GM19023 (cell line): ENCODE data around the gene CXCR5.

ENCODE experiments used
- ATAC-seq: cut with Tn5 transposase; IDR thresholded peaks from one replicate; pipeline ENCODE4 v1.9.1; 2021; ENCODE audit warnings: mild to moderate bottlenecking, moderate library complexity; ENCODE audit not compliant: unreplicated experiment

Gene CXCR5

DNA sequence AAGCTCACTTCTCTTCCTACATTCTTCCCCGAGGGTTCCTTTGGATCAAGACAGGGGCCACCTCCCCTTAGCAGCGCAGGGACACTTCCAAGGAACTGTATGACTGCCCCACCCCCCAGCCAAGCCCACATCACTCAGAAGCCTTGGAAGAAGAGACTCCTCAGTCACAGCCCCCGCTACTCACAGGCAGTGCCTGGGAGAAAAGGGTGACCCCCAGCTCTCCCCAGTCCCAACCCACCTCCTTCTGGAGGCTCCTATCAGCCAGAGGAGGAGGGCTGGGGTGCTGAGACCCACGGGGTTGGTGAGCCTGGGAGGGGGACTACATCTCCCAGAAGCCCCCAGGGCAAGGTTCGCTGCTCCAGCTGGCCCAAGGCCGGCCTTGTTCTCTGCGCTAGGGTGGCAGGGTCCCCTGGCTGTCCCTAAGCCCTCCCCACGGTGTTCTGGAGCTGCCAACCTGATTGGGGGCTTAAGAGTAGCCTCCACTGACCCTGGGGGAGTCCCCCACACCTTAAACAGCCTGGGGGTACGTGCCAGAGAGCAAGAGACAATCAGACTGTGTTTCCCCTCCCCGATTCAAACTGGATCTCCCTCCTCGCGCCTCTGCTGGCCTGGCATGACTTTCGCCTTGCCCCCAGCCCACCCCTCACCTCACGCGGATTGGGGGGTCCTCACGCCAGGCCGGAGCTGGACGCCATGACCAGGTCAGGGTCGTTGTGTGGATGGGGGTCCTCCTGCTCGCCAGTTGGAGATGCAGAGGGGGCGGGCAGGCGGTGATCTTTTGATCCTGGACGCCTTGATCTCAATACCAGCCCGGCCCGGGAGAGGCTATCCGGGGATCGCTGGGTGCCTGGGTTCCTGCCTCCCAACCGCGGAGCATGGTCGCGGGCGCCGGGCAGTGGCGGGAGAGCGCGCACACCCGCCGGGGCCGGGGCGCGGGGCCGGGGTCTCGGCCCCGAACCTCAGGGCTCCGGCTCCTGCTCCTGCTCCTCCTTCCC lies 41.2 kb downstream of the CXCR5 start:
- no peak for ATAC-seq

DNA sequence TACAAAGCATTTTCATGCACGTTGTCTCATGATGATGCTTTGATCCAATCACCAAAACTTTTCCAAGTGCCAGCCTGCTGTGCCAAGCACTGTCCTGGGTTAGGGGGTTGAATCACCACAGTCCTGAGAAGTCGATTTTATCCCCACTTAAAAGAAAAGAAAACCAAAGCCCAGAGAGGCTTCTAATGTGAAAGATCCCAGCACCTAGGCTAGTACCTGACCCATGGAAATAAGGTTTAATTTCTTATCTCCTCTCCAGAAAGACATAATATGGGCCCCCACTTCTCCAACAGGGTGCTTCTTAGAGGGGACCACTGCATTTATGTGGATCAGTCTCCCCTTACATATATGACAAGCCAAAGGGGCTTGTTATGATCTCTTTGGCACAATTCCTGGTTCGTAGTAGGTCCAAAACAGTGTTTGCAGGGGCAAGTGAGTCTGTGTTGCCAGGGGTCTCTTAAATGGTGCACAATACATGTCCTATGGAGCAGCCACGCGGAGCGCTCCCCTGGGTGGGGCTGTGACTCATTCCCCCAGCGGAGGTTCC lies 43.9 kb downstream of the CXCR5 start:
- ATAC-seq: no peak

DNA sequence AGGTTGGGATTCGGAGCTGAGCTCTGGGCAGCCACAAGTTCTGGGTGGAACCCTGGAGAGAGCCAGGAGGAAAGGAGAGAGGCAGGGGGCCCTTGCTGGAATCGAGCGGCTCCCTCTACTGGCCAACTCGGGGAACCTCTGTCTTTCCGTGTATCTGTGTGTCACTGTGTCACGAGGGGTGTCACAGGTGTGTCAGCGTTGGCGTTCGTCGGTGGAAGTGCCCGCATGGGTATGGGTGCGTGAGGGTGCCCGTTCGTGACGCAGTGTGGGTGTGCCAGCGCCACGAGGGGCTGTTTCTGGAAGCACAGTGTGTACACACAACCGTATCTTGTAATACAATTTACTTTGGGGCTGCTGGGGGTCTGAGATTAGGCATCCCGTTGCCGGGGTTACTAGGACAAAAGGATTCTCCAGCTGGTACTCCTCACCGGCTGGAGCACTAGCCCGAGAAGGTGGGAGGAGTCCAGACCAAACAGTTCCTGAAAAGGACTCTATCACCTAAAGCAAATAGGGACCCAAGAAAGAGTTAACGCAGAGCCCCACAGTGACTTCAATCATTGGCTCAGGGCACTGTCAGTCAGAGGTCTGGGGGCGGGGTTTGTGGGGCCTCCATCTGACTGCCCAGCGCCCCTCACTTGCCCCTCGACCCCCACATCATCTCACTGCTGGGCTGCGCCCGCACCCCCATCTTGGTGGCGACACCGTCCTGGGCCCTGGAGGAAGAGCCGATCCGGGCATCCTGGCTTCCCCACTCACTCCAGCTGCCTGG lies 44.6 kb downstream of the CXCR5 start:
- peak; percentile 42 for ATAC-seq

DNA sequence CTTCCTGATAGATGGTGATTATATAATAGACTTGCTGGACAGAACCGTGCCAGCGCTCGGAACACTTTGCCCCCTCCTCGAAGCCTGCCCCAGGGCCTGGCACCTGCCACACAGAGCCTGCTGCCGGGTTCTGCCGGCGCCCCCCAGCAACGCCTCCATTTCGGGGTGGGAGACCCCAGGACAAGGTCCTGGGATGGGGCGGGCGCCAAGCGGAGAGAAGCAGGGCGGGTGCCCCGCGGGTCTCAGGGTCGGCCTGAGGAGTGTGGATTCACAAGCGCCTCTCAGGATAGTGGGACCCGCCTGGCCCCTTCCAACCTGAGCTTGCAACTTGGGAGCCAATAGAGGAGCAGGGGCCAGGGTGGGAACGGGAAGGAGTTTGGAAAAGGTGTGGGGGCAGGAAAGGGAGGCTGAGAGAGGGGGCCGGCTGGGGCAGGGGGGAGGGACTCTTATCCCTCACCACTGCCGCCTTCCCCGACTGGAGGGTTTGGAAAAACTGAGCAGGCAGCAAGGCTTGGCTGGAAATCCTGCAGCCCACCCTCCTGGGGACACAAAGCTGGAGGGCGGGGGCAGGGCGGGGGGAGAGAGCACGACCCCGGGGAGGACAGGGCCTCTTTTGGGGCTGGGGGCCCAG lies 45.3 kb downstream of the CXCR5 start:
- ATAC-seq: no peak

DNA sequence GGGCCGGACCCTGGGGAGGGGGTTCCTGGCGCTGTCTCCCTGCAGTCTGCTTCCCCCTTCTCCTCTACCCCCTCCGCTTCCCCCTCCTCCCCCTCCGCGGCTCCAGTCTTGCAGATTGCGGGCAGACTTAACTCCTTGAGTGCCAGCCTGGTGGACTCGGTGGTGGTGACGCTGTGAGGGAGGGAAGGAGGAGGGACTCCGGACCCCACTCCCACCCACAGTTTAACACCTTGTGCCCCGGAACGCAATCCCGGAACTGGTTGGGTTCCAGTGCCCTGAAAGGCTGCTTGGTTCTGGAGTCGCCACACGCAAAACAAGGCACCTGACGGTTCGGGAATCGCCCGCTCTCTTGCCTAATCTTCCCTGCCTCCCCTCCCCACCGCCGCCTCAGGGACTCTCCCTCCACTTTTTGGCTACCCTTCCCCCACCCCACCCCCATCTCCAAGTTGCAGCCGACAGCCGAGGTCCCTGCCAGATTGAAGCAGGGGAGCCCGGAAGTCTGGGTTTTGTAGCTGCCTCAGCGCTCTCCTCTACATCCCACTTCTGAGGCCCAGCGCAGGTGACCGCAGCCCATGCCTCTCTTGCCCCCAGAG lies 45.9 kb downstream of the CXCR5 start:
- no peak for ATAC-seq

DNA sequence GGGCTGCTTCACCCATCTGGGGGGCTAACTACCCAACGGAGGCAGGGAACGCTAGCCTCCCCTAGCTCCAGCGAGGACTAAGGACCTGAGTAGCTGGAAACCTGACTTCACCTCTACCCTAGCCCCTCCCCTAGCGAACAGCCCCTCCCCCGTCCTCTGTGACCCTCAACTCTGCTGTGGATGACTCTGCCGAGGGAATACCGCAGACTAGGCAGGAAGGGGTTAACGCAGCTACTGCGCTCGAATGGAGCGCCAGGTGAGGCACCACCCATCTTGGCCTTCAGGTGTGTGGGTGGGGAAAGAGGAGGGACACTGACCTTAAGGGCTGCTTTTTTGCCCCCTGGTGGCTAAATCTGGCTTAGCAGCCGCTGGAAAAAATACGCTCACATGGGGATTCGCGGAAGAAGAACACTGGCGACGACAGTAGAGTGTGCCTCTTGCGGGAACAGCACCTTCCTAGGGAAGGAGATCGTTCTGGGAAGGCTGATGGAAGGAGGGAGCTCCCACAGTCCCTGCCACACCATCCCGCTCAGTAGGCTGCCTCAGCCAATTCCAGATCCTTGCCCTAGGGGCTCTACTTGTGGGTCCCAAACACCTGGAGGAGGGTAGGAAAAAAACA lies 46.5 kb downstream of the CXCR5 start:
- no peak for ATAC-seq

DNA sequence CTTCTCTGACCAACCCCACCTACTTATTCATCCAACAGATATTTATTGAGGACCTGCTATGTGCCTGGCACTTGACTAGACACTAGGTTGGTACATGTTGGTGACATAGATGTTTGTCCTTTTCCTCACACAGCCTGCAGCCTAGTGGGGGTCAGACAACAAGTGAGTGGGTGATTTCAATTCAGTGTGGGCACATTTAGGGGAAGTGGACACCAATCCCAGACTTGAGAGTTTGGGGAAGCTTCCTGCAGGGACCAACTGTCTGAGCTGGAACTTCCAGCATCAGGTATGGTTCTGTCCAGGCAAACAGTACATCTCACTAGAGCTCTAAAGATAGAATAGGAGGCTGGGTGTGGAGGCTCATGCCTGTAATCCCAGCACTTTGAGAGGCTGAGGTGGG lies 47.9 kb downstream of the CXCR5 start:
- ATAC-seq: no peak

DNA sequence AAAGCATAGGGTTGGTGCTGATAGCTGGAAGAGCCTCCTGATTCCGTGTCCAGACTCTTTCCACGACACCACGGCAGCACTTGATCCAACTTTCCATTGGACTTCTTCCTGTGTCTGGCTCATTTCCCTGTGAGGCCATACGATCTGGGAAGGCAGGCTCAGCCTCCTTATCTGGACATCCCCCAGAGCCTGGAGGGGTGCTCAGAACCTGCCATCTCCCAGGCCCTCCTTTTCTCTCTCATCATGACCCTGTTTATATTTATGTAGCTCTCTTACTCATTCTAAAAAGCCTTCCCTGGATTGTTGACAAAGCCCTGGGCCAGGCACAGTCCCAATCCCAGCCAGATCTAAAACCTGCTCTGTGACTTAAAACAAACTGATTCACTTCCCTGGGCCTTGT lies 49.8 kb downstream of the CXCR5 start:
- no peak for ATAC-seq

DNA sequence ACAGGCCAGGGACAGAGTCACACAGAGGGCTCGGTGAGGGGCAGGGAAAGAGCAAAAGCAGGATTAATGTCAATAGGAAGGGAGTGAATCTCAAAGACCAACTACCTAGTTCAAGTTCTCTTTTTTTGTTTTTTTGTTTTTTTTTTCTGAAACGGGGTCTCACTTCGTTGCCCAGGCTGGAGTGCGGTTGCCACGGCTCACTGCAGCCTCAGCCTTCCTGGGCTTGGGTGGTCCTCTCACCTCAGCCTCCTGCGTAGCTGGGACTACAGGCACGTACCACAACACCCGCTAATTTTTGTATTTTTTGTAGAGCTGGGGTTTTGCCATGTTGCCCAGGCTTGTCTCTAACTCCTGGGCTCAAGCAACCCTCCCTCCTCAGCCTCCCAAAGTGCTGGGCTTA lies 51.7 kb downstream of the CXCR5 start:
- no peak for ATAC-seq

DNA sequence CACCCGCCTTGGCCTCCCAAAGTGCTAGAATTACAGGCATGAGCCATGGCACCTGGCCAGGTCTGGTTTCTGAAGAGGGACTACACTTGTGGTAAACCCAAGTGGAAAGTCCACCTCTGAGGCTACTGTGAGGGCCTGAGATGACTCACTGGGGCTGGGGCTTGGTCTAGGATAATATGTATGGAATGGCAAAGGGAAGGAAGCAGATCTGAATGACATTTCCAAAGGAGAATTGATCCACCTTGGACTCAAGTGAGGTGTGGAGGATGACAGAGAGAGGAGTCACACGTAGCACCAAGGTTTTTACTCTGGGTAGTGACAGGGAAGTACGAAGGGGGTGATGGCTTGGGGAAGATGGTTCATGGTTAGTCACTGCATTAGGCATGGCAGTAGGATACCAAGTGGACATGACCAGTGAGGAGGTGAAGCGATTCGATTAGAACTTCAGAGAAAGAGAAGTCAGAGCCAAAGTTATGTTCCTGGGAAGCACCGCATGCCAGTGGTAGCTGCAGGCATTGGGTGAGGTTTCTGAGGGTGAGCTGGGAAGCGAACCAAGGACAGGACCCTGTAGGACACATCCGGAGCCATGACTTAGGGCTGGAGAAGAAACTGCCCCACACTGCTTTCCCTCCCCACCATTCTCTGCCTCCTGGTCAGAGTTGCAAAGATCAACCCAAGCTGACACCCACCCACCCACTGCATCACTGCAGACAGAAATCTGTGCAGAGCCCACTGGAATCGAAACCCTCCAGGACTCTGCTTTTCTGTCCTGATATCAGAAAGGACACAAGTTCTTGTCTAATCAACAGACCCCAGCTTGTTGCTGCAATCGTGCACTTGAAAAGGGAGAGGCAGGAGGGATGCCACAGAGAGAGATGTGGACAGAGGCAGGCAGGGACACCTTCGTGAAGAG lies 55.1 kb downstream of the CXCR5 start:
- ATAC-seq: no peak

DNA sequence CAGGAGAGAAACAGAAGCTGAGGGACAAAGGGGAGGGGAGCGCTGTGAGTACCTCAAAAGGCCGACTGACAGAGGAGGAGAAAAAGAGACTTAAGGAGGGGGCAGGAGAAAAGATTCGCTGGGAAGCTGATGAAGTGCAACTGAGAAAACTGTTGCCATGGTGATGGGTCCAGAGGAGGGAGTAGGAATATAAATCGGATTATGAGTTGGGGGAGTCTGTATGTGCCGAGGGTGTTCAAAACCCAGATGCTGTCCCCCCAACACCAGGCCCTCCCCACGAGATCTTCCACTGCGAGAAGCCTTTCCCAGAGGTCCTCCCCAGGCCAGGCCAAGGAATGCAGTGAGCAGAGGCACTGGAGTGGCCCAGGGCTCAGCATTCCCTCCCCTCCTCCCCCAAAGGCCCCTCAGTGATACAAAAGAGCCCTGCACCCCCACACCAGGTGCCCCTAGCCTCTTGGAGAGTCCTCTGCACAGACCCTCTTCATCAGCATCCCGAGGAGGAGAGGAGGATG lies 55.8 kb downstream of the CXCR5 start:
- no peak for ATAC-seq

DNA sequence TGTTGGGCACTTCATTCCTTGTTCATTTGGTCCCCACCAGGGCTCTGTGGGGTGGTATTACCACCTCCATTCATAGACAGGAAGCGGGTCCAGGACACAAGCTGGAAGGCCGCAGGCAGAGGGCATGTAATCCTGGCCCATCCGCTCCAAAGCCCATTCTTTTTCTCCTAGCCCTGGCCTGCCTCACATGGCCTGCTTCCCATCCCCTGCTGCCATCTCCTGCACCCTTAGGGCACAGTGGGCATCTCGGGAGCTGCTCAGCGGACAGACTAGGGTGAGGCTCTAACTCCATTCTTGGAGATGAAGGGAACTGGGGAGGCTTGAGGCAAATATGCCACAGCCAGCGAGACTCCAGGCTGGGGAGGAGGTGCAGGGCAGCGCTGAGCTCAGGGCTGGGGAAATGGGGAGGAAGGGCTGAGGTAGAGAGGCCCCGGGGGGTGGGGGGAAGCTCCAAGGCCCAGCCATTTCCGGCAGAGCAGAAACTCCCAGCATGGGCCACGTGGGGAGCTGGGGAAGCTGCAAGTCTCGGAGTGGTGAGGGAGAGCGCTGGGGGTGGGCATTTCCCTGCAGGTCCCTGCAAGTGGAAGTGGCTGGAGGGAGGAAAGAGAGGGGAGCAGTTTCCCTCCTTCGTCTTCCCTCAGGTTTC lies 56.4 kb downstream of the CXCR5 start:
- peak; percentile 50 for ATAC-seq

DNA sequence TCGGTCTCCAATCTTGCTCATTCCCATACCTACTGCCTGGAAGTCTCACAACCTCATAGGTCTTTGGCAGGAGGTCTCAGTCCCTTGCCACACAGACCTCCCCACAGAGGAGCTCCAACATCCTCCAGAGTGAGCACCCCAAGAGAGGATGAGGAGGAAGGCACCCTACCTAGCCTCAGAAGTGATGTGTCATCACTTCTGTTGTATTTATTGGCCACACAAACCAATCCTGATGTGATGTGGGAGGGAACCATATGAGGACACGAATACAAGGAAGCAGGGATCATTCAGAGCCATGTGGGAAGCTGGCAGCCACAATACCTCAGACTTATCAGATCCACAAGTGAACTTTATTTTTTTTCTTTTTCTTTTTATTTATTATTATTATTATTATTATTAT lies 63.4 kb downstream of the CXCR5 start:
- no peak for ATAC-seq
